Measurements from ENCODE around the gene AEBP1. TPM values are rescaled to one million over a fixed set of nuclear protein-coding genes. Genes with fewer than 3 reads are reported as not detected.
A peak's percentile ranks its signal among the peaks of the same experiment; 100 is the strongest.

AEBP1 gene
- total RNA-seq, 2 donors from 2014 or later = 39.2 to 51.9 TPM

DNA sequence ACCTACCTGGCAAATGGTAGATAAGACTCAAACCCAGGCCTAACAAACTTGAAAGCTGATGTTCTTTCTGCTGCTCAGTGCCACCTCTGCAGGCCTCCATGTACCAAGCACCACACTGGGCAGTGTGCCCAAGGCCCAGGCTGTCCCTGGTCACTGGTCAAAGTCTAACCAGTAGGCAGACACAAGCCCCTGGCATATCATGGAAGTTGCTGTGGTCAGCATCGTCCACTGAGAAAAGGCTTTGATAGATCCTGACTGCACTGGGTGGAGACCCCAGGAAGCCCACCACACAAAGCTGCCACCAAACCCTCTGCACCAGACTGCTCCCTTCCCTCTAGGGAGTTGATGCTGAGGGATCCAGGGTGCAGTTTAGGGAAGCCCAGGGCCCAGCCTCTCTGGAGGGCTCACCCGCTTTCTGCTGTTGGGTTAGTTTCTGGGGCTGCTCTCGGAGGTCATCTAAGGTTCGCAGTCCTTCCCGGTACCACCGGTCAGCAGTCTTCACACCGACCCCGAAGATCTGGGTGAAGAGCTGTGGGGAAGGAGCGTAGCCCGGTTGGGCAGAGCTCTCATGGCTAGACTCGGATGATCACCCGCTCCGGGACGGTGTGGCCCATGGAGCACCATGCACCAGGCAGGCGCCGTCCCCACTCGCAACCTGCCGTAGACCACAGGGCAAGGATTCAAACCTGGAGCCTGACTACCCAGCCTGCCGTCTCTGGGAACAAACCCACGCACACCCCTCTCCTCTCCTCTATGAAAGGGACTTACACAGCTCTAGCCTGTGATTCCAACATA, 27.8 kb upstream of the AEBP1 start:
- DNase-seq (peak; percentile 71 to 90 (median 80)), ATAC-seq (peak; percentile 62)
- Histone ChIP-seq H3K4me3 (no peak overlapping the region), H3K4me1 (peaks cover 28% of the 10 kb centered on the region), H3K27ac (no peak overlapping the region), H3K27me3 (no peaks in the 10 kb centered on the region), H3K9me3 (no peaks in the 10 kb centered on the region), H3K36me3 (replicated peaks in 1 of 2; ENCODE audit: insufficient read depth in 1 of 2, low read depth in 2 of 2) (peaks cover 0 to 21% of the 10 kb centered on the region in 2 donors)
- intact Hi-C loops (cut with DNase I) = no loop called here
- no peak for TF ChIP-seq POLR2A (IDR thresholded peaks at IDR 0.05)
- TF ChIP-seq, protein P1, sequence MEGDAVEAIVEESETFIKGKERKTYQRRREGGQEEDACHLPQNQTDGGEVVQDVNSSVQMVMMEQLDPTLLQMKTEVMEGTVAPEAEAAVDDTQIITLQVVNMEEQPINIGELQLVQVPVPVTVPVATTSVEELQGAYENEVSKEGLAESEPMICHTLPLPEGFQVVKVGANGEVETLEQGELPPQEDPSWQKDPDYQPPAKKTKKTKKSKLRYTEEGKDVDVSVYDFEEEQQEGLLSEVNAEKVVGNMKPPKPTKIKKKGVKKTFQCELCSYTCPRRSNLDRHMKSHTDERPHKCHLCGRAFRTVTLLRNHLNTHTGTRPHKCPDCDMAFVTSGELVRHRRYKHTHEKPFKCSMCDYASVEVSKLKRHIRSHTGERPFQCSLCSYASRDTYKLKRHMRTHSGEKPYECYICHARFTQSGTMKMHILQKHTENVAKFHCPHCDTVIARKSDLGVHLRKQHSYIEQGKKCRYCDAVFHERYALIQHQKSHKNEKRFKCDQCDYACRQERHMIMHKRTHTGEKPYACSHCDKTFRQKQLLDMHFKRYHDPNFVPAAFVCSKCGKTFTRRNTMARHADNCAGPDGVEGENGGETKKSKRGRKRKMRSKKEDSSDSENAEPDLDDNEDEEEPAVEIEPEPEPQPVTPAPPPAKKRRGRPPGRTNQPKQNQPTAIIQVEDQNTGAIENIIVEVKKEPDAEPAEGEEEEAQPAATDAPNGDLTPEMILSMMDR (IDR thresholded peaks at IDR 0.05) = peak in 1 of 7 experiments; percentile 5
- WGBS, 2 donors = 91% methylated on average over 14 to 20 of the region's 20 CpGs

DNA sequence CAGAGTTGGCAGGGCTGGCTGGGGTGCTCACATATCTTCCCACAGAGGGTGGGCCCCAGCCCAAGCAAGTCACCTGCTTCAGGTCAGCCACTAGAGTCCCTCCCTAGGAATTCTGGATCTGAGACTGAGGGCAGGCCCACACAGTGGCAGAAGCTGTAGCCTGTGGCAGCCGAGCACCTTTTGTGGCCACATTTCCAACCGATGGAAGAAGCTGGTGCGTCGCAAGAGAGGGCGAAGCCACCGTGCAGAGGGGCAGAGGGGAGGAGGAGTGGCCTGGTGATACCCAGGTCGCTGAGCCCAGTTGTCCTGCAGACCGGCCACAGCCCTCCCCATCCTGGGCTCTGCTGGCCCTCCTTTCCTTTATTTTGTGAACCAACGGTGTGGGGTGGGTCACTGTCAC, 27.1 kb upstream of the AEBP1 start:
- H3K27me3 ChIP-seq = no peaks in the 10 kb centered on the region
- no peak overlapping the region for H3K27ac ChIP-seq
- H3K4me1 ChIP-seq = peaks cover 32% of the 10 kb centered on the region
- no peak for DNase-seq
- 89 to 91% methylated on average over 4 to 9 of the region's 9 CpGs for WGBS, 2 donors
- no peak for ATAC-seq
- H3K4me3 ChIP-seq = no peak overlapping the region
- H3K9me3 ChIP-seq = no peaks in the 10 kb centered on the region
- intact Hi-C loops (cut with DNase I) = no loop called here
- TF ChIP-seq, protein P1 (IDR thresholded peaks at IDR 0.05) = no peak
- no peak for TF ChIP-seq POLR2A (IDR thresholded peaks at IDR 0.05)
- peaks cover 0 to 21% of the 10 kb centered on the region in 2 donors for H3K36me3 ChIP-seq (replicated peaks in 1 of 2; ENCODE audit: insufficient read depth in 1 of 2, low read depth in 2 of 2)

DNA sequence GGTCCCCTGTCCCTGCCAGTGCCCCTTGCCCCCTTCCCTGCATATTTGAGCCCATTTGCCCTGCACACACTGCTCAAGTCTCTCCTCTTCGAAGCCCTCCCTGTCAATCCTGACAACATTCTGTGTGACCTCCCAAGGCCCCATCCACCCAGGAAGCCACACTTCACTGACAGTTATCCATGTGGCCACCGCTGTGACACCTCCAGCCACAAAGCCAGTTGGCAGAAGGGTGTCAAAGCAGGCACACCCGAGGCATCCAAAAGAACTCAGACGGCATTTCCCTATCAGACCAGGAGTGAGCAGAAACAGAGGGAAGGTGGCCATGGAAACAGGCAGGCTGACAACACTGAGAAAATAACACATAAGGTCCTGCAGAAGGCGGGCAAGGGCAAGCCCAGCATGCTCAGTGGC, 26.5 kb upstream of the AEBP1 start:
- intact Hi-C loops (cut with DNase I) = no loop called here
- no peak for TF ChIP-seq POLR2A (IDR thresholded peaks at IDR 0.05)
- TF ChIP-seq, protein P1 (IDR thresholded peaks at IDR 0.05) = no peak
- peaks cover 0 to 21% of the 10 kb centered on the region in 2 donors for H3K36me3 ChIP-seq (replicated peaks in 1 of 2; ENCODE audit: insufficient read depth in 1 of 2, low read depth in 2 of 2)
- ATAC-seq = no peak
- no peak overlapping the region for H3K4me3 ChIP-seq
- WGBS, 2 donors = 83 to 88% methylated on average over 5 of the region's 5 CpGs
- DNase-seq = no peak
- no peaks in the 10 kb centered on the region for H3K27me3 ChIP-seq
- no peak overlapping the region for H3K27ac ChIP-seq
- no peaks in the 10 kb centered on the region for H3K9me3 ChIP-seq
- peaks cover 32% of the 10 kb centered on the region for H3K4me1 ChIP-seq

DNA sequence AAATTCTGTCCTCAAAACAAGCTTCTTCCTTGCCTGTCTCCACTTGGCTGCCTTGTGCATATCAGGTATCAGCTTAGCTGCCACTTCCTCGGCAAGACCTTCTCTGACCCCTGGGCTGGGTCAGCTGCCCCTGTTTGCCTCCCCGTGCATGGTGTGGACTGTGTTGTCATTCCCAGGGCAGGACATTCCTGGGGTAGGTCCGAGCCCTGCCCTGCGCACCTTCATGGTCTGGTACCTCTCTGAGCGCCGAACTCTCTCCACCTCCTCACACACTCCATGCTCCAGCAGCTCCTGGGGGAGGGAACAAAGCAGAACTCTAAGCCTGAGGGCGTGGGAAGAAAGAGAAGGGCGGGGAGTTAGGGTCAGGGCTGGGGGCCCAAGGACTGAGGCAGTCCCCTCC, 25.6 kb upstream of the AEBP1 start:
- Histone ChIP-seq H3K27ac (no peak overlapping the region), H3K9me3 (no peaks in the 10 kb centered on the region), H3K4me3 (no peak overlapping the region), H3K27me3 (no peaks in the 10 kb centered on the region), H3K4me1 (peaks cover 32% of the 10 kb centered on the region), H3K36me3 (replicated peaks in 1 of 2; ENCODE audit: insufficient read depth in 1 of 2, low read depth in 2 of 2) (peaks cover 0 to 19% of the 10 kb centered on the region in 2 donors)
- WGBS, 2 donors = 87 to 100% methylated on average over 4 to 8 of the region's 8 CpGs
- DNase-seq (no peak), ATAC-seq (no peak)
- intact Hi-C loops (cut with DNase I) = no loop called here
- TF ChIP-seq, protein P1 (IDR thresholded peaks at IDR 0.05) = no peak
- TF ChIP-seq POLR2A (IDR thresholded peaks at IDR 0.05) = no peak
